Measurements from ENCODE around the gene INO80D. TPM values are rescaled to one million over a fixed set of nuclear protein-coding genes. Genes with fewer than 3 reads are reported as not detected.

Gene INO80D
- total and polyA plus RNA-seq, 2 of the 13 experiments (the other 11 are each of a cell fraction or from before 2014, with no cell fraction given) = 7.6 to 7.9 TPM

GRCh38 chr2:205975082-205975949, 110.7 kb downstream of the INO80D start (continued):
- TF ChIP-seq, protein P1, sequence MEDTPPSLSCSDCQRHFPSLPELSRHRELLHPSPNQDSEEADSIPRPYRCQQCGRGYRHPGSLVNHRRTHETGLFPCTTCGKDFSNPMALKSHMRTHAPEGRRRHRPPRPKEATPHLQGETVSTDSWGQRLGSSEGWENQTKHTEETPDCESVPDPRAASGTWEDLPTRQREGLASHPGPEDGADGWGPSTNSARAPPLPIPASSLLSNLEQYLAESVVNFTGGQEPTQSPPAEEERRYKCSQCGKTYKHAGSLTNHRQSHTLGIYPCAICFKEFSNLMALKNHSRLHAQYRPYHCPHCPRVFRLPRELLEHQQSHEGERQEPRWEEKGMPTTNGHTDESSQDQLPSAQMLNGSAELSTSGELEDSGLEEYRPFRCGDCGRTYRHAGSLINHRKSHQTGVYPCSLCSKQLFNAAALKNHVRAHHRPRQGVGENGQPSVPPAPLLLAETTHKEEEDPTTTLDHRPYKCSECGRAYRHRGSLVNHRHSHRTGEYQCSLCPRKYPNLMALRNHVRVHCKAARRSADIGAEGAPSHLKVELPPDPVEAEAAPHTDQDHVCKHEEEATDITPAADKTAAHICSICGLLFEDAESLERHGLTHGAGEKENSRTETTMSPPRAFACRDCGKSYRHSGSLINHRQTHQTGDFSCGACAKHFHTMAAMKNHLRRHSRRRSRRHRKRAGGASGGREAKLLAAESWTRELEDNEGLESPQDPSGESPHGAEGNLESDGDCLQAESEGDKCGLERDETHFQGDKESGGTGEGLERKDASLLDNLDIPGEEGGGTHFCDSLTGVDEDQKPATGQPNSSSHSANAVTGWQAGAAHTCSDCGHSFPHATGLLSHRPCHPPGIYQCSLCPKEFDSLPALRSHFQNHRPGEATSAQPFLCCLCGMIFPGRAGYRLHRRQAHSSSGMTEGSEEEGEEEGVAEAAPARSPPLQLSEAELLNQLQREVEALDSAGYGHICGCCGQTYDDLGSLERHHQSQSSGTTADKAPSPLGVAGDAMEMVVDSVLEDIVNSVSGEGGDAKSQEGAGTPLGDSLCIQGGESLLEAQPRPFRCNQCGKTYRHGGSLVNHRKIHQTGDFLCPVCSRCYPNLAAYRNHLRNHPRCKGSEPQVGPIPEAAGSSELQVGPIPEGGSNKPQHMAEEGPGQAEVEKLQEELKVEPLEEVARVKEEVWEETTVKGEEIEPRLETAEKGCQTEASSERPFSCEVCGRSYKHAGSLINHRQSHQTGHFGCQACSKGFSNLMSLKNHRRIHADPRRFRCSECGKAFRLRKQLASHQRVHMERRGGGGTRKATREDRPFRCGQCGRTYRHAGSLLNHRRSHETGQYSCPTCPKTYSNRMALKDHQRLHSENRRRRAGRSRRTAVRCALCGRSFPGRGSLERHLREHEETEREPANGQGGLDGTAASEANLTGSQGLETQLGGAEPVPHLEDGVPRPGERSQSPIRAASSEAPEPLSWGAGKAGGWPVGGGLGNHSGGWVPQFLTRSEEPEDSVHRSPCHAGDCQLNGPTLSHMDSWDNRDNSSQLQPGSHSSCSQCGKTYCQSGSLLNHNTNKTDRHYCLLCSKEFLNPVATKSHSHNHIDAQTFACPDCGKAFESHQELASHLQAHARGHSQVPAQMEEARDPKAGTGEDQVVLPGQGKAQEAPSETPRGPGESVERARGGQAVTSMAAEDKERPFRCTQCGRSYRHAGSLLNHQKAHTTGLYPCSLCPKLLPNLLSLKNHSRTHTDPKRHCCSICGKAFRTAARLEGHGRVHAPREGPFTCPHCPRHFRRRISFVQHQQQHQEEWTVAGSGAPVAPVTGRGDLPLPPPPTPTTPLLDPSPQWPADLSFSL (CRISPR knock-in tag; IDR thresholded peaks at IDR 0.05) = no peak
- peak; percentile 94 for TF ChIP-seq CREM (IDR thresholded peaks at IDR 0.05)
- TF ChIP-seq CREM (CRISPR knock-in tag; IDR thresholded peaks at IDR 0.05) = no peak
- TF ChIP-seq NBN (conservative IDR thresholded peaks at IDR 0.05) = no peak
- peak; percentile 68; the same call in 1 of the 2 replicates for TF ChIP-seq ZNF772 (CRISPR knock-in tag; IDR thresholded peaks at IDR 0.05)
- no peak for TF ChIP-seq PRPF4 (IDR thresholded peaks at IDR 0.05; ENCODE audit: low read depth, low read length, poor library complexity, severe bottlenecking)
- TF ChIP-seq ZNF850 (CRISPR knock-in tag; conservative IDR thresholded peaks at IDR 0.05) = no peak
- peak; percentile 29; the same call in 1 of the 2 replicates for TF ChIP-seq GFI1 (CRISPR knock-in tag; IDR thresholded peaks at IDR 0.05; ENCODE audit: borderline replicate concordance)
- peak; percentile 93 for TF ChIP-seq ZNF670 (CRISPR knock-in tag; IDR thresholded peaks at IDR 0.05; ENCODE audit: borderline replicate concordance)
- no peak for TF ChIP-seq SUZ12 (IDR thresholded peaks at IDR 0.05; ENCODE audit: low read depth, low read length)
- TF ChIP-seq ZNF564 (CRISPR knock-in tag; IDR thresholded peaks at IDR 0.05) = no peak
- no peak for TF ChIP-seq PTBP1 (IDR thresholded peaks at IDR 0.05; ENCODE audit: low read depth, low read length, poor library complexity, severe bottlenecking)
- no peak for TF ChIP-seq ZNF597 (CRISPR knock-in tag; IDR thresholded peaks at IDR 0.05)
- TF ChIP-seq GATAD2A (CRISPR knock-in tag; IDR thresholded peaks at IDR 0.05) = peak; percentile 99
- TF ChIP-seq PAXIP1 (CRISPR knock-in tag; conservative IDR thresholded peaks at IDR 0.05) = peak; percentile 100
- no peak for TF ChIP-seq HDAC6 (IDR thresholded peaks at IDR 0.05; ENCODE audit: low read depth, low read length)
- peak; percentile 93 for TF ChIP-seq NFIC (IDR thresholded peaks at IDR 0.05; ENCODE audit: low read length)
- no peak for TF ChIP-seq ZSCAN22 (CRISPR knock-in tag; IDR thresholded peaks at IDR 0.05)
- 0 out of 2 replicates have a peak, but pooled peaks have one; percentile 79 for TF ChIP-seq FOXC1 (CRISPR knock-in tag; IDR thresholded peaks at IDR 0.05; ENCODE audit: borderline replicate concordance)

Data from HepG2 (cell line).